Measurements from ENCODE around the gene BTNL3. TPM values are rescaled to one million over a fixed set of nuclear protein-coding genes. Genes with fewer than 3 reads are reported as not detected.

Gene BTNL3
- polyA plus RNA-seq, 1 of the 3 experiments (the other 2 are of a cell fraction), result not detected

GRCh38 chr5:180988016-180988415 lies 630 bp upstream of the BTNL3 start:
- DNase-seq, result no peak
- H3K27me3 ChIP-seq (ENCODE audit: insufficient read depth), result no peaks in the 10 kb centered on the region
- H3K9ac ChIP-seq, result no peak overlapping the region
- ChIA-PET CTCF (no interaction called here), POLR2A (no interaction called here)
- no peaks in the 10 kb centered on the region for H3K9me3 ChIP-seq
- WGBS (ENCODE audit: low lambda C conversion rate), result 6% methylated on average over 2 of the region's 2 CpGs
- TF ChIP-seq ELF1 (IDR thresholded peaks at IDR 0.05), result no peak
- no peaks in the 10 kb centered on the region for H3F3A ChIP-seq (replicated peaks; ENCODE audit: insufficient read depth)
- H3K4me3 ChIP-seq (ENCODE audit: low read depth in 2 of 2, low read length in 1 of 2), result no peak overlapping the region
- H3K4me2 ChIP-seq, result no peak overlapping the region
- H2AFZ ChIP-seq (ENCODE audit: low read depth), result no peak overlapping the region
- H3K9me2 ChIP-seq, result no peaks in the 10 kb centered on the region
- no peaks in the 10 kb centered on the region for H3K4me1 ChIP-seq (ENCODE audit: control insufficient read depth in 1 of 2, insufficient read depth in 2 of 2, low read depth in 1 of 2, low read length in 1 of 2)
- H3K36me3 ChIP-seq (replicated peaks in 1 of 2; ENCODE audit: control insufficient read depth in 1 of 2, insufficient read depth in 2 of 2, low read length in 1 of 2), result no peaks in the 10 kb centered on the region
- no peaks in the 10 kb centered on the region for H4K20me1 ChIP-seq (ENCODE audit: insufficient read depth)
- no peak overlapping the region for H3K27ac ChIP-seq (ENCODE audit: low read depth in 2 of 2, low read length in 1 of 2)
- H3K79me2 ChIP-seq (ENCODE audit: insufficient read depth), result no peaks in the 10 kb centered on the region

GRCh38 chr5:180990086-180990881 lies 1.6 kb downstream of the BTNL3 start:
- Histone ChIP-seq H3K4me1 (ENCODE audit: control insufficient read depth in 1 of 2, insufficient read depth in 2 of 2, low read depth in 1 of 2, low read length in 1 of 2) (no peaks in the 10 kb centered on the region), H4K20me1 (ENCODE audit: insufficient read depth) (no peaks in the 10 kb centered on the region), H3K4me3 (ENCODE audit: low read depth in 2 of 2, low read length in 1 of 2) (no peak overlapping the region), H3K9me3 (no peaks in the 10 kb centered on the region), H3F3A (replicated peaks; ENCODE audit: insufficient read depth) (no peaks in the 10 kb centered on the region), H3K4me2 (peak overlapping the region; percentile 11; the same call in 1 of the 2 replicates), H3K79me2 (ENCODE audit: insufficient read depth) (no peaks in the 10 kb centered on the region), H3K9me2 (no peaks in the 10 kb centered on the region), H3K36me3 (replicated peaks in 1 of 2; ENCODE audit: control insufficient read depth in 1 of 2, insufficient read depth in 2 of 2, low read length in 1 of 2) (no peaks in the 10 kb centered on the region), H3K9ac (no peak overlapping the region), H3K27ac (ENCODE audit: low read depth in 2 of 2, low read length in 1 of 2) (no peak overlapping the region), H3K27me3 (ENCODE audit: insufficient read depth) (no peaks in the 10 kb centered on the region), H2AFZ (ENCODE audit: low read depth) (no peak overlapping the region)
- no peak for DNase-seq
- ChIA-PET CTCF (no interaction called here), POLR2A (no interaction called here)
- WGBS (ENCODE audit: low lambda C conversion rate), result 20% methylated on average over 13 of the region's 16 CpGs
- no peak for TF ChIP-seq NFIC (IDR thresholded peaks at IDR 0.05; ENCODE audit: borderline replicate concordance)
- TF ChIP-seq FOXJ3 (CRISPR knock-in tag; IDR thresholded peaks at IDR 0.05), result no peak
- no peak for TF ChIP-seq ELF1 (IDR thresholded peaks at IDR 0.05)
- TF ChIP-seq EZH2phosphoT487 (IDR thresholded peaks at IDR 0.05; ENCODE audit: borderline replicate concordance, low read depth), result no peak
- no peak for TF ChIP-seq NRF1 (IDR thresholded peaks at IDR 0.05; ENCODE audit: low read depth, low read length)
- no peak for TF ChIP-seq PBX3 (IDR thresholded peaks at IDR 0.05)
- TF ChIP-seq YY1 (IDR thresholded peaks at IDR 0.05; ENCODE audit: low read depth), result no peak
- no peak for TF ChIP-seq RXRA (IDR thresholded peaks at IDR 0.05; ENCODE audit: borderline replicate concordance, low read depth)
- TF ChIP-seq USF2 (IDR thresholded peaks at IDR 0.05; ENCODE audit: borderline replicate concordance, low read depth, low read length), result no peak
- TF ChIP-seq ZBTB33 (IDR thresholded peaks at IDR 0.05; ENCODE audit: borderline replicate concordance, low read depth), result no peak
- no peak for TF ChIP-seq MEF2A (IDR thresholded peaks at IDR 0.05; ENCODE audit: borderline replicate concordance, low read depth)
- no peak for TF ChIP-seq RAD21 (IDR thresholded peaks at IDR 0.05; ENCODE audit: low read length)
- TF ChIP-seq MAX (IDR thresholded peaks at IDR 0.05; ENCODE audit: low read depth), result no peak
- no peak for TF ChIP-seq POLR2AphosphoS5 (IDR thresholded peaks at IDR 0.05; ENCODE audit: low read depth, low read length)
- TF ChIP-seq USF1 (IDR thresholded peaks at IDR 0.05; ENCODE audit: borderline replicate concordance, low read depth), result no peak
- TF ChIP-seq FOSL2 (IDR thresholded peaks at IDR 0.05; ENCODE audit: borderline replicate concordance, low read depth), result no peak
- no peak for TF ChIP-seq GATA2 (CRISPR knock-in tag; IDR thresholded peaks at IDR 0.05)
- TF ChIP-seq SIN3A (IDR thresholded peaks at IDR 0.05; ENCODE audit: borderline replicate concordance, low read depth, low read length), result no peak
